Thoracic aorta (tissue), 2 donors: ENCODE measurements around the gene MUC15. TPM values are rescaled to one million over a fixed set of nuclear protein-coding genes. Genes with fewer than 3 reads are reported as not detected.

Experiments used
- ATAC-seq: fragments of 150-250 bp; one replicate; pipeline ENCODE4 v1.8.0; 2017; ENCODE audit warnings: low read depth; ENCODE audit not compliant: insufficient number of reproducible peaks, low FRiP score
- DNase-seq: peaks from one replicate; pipeline ENCODE4 v3.0.0-alpha.2; 2020; ENCODE audit warnings: low spot score
- H3K27ac ChIP-seq, 2 donors: fragments of 200-600 bp; sonication (generic); 1 replicate in 1 of 2; 2 replicates in 1 of 2; pipeline ENCODE4 v1.5.1; 2016; ENCODE audit warnings: mild to moderate bottlenecking in 2 of 2, moderate library complexity in 2 of 2
- H3K27me3 ChIP-seq: fragments of 200-600 bp; sonication (generic); replicated peaks from 2 replicates; pipeline ENCODE4 v1.6.0; 2016; ENCODE audit warnings: mild to moderate bottlenecking; ENCODE audit not compliant: insufficient read depth
- H3K36me3 ChIP-seq: fragments of 200-600 bp; sonication (generic); one replicate; pipeline ENCODE4 v1.5.1; 2016
- H3K4me1 ChIP-seq, 2 donors: fragments of 200-600 bp; sonication (generic); 1 replicate in 1 of 2; 2 replicates in 1 of 2; pipeline versions ENCODE4 v1.5.1 to v1.6.0; 2016; ENCODE audit warnings: low read depth in 2 of 2, mild to moderate bottlenecking in 1 of 2; ENCODE audit not compliant: control insufficient read depth in 1 of 2
- H3K4me3 ChIP-seq: fragments of 200-600 bp; sonication (generic); 2 replicates; pipeline ENCODE4 v1.5.1; 2016; ENCODE audit warnings: mild to moderate bottlenecking
- H3K9me3 ChIP-seq: fragments of 200-600 bp; sonication (generic); 2 replicates; pipeline ENCODE4 v1.5.1; 2016
- CTCF ChIP-seq: fragments of 200-600 bp; sonication (generic); IDR thresholded peaks from one replicate; pipeline ENCODE4 v1.5.1; 2019; ENCODE audit warnings: antibody characterized with exemption
- total RNA-seq, 2 donors: library from RNA; depleted of rRNA; stranded (reverse); fragments of >200 nt; gene quantifications; one replicate each; pipeline versions ENCODE4 v1.1.0 to v1.2.3, GENCODE V29; 2016

MUC15 gene
- under 1 TPM in 1 of 2 donors, not detected in 1; 0.54 TPM for total RNA-seq

- no peak for ATAC-seq
- Histone ChIP-seq H3K36me3 (no peaks in the 10 kb centered on the region), H3K4me3 (no peak within 1 kb of the TSS), H3K4me1 (no peaks in the 10 kb centered on the region), H3K27ac (no peak within 1 kb of the TSS), H3K9me3 (no peaks in the 10 kb centered on the region), H3K27me3 (no peaks in the 10 kb centered on the region)
- DNase-seq, result no peak
- no peak for TF ChIP-seq CTCF
Observed at GRCh38 chr11:26571861-26572654, at the start of gene MUC15. MUC15 (minus strand) TSS chr11:26572263; CDS start chr11:26567094, 5,169 bp downstream.

- Histone ChIP-seq H3K9me3 (no peaks in the 10 kb centered on the region), H3K27ac (no peak overlapping the region), H3K36me3 (no peaks in the 10 kb centered on the region), H3K4me1 (no peaks in the 10 kb centered on the region), H3K4me3 (no peak overlapping the region), H3K27me3 (no peaks in the 10 kb centered on the region)
- no peak for ATAC-seq
- TF ChIP-seq CTCF, result no peak
- no peak for DNase-seq
Observed at GRCh38 chr11:26621132-26621531, 49.1 kb upstream of the MUC15 start.

- Histone ChIP-seq H3K4me1 (no peaks in the 10 kb centered on the region), H3K4me3 (no peak overlapping the region), H3K27ac (no peak overlapping the region), H3K27me3 (no peaks in the 10 kb centered on the region), H3K9me3 (no peaks in the 10 kb centered on the region), H3K36me3 (no peaks in the 10 kb centered on the region)
- TF ChIP-seq CTCF, result no peak
- no peak for ATAC-seq
- DNase-seq, result no peak
Observed at GRCh38 chr11:26620282-26621045, 48.4 kb upstream of the MUC15 start.

GRCh38 chr11:26618441-26618840 is 46.4 kb upstream of the MUC15 start:
- no peaks in the 10 kb centered on the region for H3K4me1 ChIP-seq
- DNase-seq (no peak), ATAC-seq (no peak)
- H3K4me3 ChIP-seq, result no peak overlapping the region
- no peak overlapping the region for H3K27ac ChIP-seq
- H3K36me3 ChIP-seq, result no peaks in the 10 kb centered on the region
- peaks cover 3% of the 10 kb centered on the region for H3K9me3 ChIP-seq
- no peaks in the 10 kb centered on the region for H3K27me3 ChIP-seq
- no peak for TF ChIP-seq CTCF

GRCh38 chr11:26613759-26614158 is 41.7 kb upstream of the MUC15 start:
- H3K4me3 ChIP-seq, result no peak overlapping the region
- no peaks in the 10 kb centered on the region for H3K4me1 ChIP-seq
- no peak for DNase-seq
- no peaks in the 10 kb centered on the region for H3K36me3 ChIP-seq
- ATAC-seq, result no peak
- no peak for TF ChIP-seq CTCF
- H3K27me3 ChIP-seq, result no peaks in the 10 kb centered on the region
- H3K27ac ChIP-seq, result no peak overlapping the region
- peaks cover 3% of the 10 kb centered on the region for H3K9me3 ChIP-seq
